A549 (cell line): ENCODE results near the gene HRH2.

ENCODE experiments used
- EHMT2 ChIP-seq: fragments of 200-600 bp; sonication (generic); IDR thresholded peaks from 2 replicates; pipeline ENCODE4 v1.6.1; 2016; ENCODE audit warnings: antibody characterized with exemption, low read depth, mild to moderate bottlenecking, moderate library complexity
- ESRRA ChIP-seq: fragments of 150-350 bp; IDR thresholded peaks from 2 replicates; pipeline ENCODE4 v1.6.1; 2014; ENCODE audit warnings: mild to moderate bottlenecking, low read length, borderline replicate concordance
- POLR2A ChIP-seq: IDR thresholded peaks from 2 replicates; pipeline ENCODE4 v1.6.1; 2012; ENCODE audit warnings: mild to moderate bottlenecking, low read length
- TF ChIP-seq, protein P1 (sequence below): fragments of >200 bp; sonication (Bioruptor Twin); formaldehyde crosslinking; IDR thresholded peaks from 3 replicates; pipeline ENCODE4 v1.5.1; 2016
- TF ChIP-seq, protein P2 (sequence below): fragments of 200-600 bp; sonication (generic); IDR thresholded peaks from 2 replicates; pipeline ENCODE4 v1.6.1; 2016; ENCODE audit warnings: antibody characterized with exemption, mild to moderate bottlenecking, moderate library complexity

DNA sequence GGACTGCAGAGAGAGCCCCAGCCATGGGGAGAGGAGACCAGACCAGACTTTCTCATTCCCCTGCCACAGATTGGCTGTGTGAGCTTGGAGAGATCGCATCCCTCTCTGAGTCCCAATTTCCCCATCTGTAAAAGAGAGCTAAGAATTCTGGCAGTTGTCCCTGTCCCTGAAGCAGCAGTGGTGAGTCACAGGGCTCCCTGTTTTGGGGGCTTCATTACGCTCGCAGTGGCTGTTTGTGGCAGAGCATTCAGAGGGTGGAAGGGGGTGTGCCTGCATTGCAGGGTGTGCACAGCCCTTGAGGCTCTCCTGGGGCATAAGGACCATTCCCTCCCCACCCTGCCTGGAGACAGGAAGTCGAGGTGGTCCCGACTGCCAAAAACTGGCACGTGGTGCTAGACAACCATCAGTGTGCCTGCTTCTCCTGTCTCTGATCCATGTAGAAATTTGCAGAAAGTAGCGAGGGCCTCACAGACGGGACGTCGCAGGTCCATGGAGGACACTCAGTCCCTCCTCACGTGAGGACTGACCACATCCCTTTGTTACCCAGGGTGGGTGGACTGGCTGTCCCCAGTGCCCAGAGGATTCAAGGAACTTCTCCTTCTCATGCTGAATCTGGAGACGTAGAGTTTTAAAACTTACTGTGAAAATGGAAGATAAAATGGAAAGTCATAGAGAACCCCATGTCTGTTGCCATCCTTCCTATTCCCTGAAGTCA is 35.3 kb downstream of the HRH2 start:
- TF ChIP-seq, protein P1, sequence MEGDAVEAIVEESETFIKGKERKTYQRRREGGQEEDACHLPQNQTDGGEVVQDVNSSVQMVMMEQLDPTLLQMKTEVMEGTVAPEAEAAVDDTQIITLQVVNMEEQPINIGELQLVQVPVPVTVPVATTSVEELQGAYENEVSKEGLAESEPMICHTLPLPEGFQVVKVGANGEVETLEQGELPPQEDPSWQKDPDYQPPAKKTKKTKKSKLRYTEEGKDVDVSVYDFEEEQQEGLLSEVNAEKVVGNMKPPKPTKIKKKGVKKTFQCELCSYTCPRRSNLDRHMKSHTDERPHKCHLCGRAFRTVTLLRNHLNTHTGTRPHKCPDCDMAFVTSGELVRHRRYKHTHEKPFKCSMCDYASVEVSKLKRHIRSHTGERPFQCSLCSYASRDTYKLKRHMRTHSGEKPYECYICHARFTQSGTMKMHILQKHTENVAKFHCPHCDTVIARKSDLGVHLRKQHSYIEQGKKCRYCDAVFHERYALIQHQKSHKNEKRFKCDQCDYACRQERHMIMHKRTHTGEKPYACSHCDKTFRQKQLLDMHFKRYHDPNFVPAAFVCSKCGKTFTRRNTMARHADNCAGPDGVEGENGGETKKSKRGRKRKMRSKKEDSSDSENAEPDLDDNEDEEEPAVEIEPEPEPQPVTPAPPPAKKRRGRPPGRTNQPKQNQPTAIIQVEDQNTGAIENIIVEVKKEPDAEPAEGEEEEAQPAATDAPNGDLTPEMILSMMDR: no peak
- TF ChIP-seq, protein P2, sequence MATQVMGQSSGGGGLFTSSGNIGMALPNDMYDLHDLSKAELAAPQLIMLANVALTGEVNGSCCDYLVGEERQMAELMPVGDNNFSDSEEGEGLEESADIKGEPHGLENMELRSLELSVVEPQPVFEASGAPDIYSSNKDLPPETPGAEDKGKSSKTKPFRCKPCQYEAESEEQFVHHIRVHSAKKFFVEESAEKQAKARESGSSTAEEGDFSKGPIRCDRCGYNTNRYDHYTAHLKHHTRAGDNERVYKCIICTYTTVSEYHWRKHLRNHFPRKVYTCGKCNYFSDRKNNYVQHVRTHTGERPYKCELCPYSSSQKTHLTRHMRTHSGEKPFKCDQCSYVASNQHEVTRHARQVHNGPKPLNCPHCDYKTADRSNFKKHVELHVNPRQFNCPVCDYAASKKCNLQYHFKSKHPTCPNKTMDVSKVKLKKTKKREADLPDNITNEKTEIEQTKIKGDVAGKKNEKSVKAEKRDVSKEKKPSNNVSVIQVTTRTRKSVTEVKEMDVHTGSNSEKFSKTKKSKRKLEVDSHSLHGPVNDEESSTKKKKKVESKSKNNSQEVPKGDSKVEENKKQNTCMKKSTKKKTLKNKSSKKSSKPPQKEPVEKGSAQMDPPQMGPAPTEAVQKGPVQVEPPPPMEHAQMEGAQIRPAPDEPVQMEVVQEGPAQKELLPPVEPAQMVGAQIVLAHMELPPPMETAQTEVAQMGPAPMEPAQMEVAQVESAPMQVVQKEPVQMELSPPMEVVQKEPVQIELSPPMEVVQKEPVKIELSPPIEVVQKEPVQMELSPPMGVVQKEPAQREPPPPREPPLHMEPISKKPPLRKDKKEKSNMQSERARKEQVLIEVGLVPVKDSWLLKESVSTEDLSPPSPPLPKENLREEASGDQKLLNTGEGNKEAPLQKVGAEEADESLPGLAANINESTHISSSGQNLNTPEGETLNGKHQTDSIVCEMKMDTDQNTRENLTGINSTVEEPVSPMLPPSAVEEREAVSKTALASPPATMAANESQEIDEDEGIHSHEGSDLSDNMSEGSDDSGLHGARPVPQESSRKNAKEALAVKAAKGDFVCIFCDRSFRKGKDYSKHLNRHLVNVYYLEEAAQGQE: no peak
- TF ChIP-seq EHMT2 (no peak), ESRRA (no peak), POLR2A (no peak)
